Small intestine (tissue), 7 donors: ENCODE data around the gene PLCL1. TPM values are rescaled to one million over a fixed set of nuclear protein-coding genes. Genes with fewer than 3 reads are reported as not detected.

ENCODE experiments used
- DNase-seq, 2 donors: peaks; one replicate each; pipeline versions ENCODE4 v3.0.0 to v3.0.0-alpha.2; 2013
- FAIRE-seq: peaks from 2 replicates; lab custom pipeline; 2012; peaks lifted over from hg19 to GRCh38; lab: Jason Lieb, UNC
- H3K27ac ChIP-seq, 3 donors: one replicate each; pipeline ENCODE4 v1.5.1; 2013; ENCODE audit warnings: low read length in 2 of 3, mild to moderate bottlenecking in 2 of 3, control low read depth in 1 of 3, inconsistent platforms in 1 of 3, low read depth in 1 of 3, moderate library complexity in 1 of 3
- H3K27me3 ChIP-seq, 3 donors: one replicate each; pipeline ENCODE4 v1.6.1; 2013; ENCODE audit warnings: low read length in 3 of 3, inconsistent platforms in 1 of 3; ENCODE audit not compliant: control insufficient read depth in 3 of 3, insufficient read depth in 3 of 3
- H3K36me3 ChIP-seq, 3 donors: one replicate each; pipeline ENCODE4 v1.6.1; 2013; ENCODE audit warnings: low read length in 3 of 3, inconsistent platforms in 1 of 3, low read depth in 1 of 3, mild to moderate bottlenecking in 1 of 3, moderate library complexity in 1 of 3; ENCODE audit not compliant: control insufficient read depth in 3 of 3, insufficient read depth in 2 of 3
- H3K4me1 ChIP-seq, 3 donors: one replicate each; pipeline ENCODE4 v1.6.1; 2013; ENCODE audit warnings: low read length in 2 of 3, inconsistent platforms in 1 of 3, low read depth in 1 of 3, mild to moderate bottlenecking in 1 of 3, moderate library complexity in 1 of 3; ENCODE audit not compliant: control insufficient read depth in 3 of 3, insufficient read depth in 2 of 3
- H3K4me3 ChIP-seq, 3 donors: one replicate each; pipeline ENCODE4 v1.5.1; 2013; ENCODE audit warnings: low read length in 3 of 3, control low read depth in 1 of 3, inconsistent platforms in 1 of 3, low read depth in 1 of 3, mild to moderate bottlenecking in 1 of 3, moderate library complexity in 1 of 3
- H3K9me3 ChIP-seq, 2 donors: one replicate each; pipeline ENCODE4 v1.6.1; 2013; ENCODE audit warnings: low read depth in 1 of 2, low read length in 1 of 2; ENCODE audit not compliant: control insufficient read depth in 2 of 2, insufficient read depth in 1 of 2
- WGBS, 3 donors: extraction: QIAGEN DNeasy Blood & Tissue Kit; methylation state at CpG; one replicate each; pipeline ENCODE4 v1.1.7; 2013; 5-methylcytosine and 5-hydroxymethylcytosine counted together
- polyA plus RNA-seq, 4 donors: library from polyadenylated mRNA; stranded (reverse) in 3 of 4; unstranded in 1 of 4; fragments of 200-250 nt in 3 of 4; fragments of 120-200 nt in 1 of 4; gene quantifications; one replicate each; pipeline versions ENCODE4 v1.2.1 to v1.2.3, GENCODE V29; 2013
- donor health status: healthy with polysubstance abuse.
- donor health status: control.
- donor health status: control.
- donor health status: Bipolar disorder and iron deficiency.
- donor health status: healthy.

Gene PLCL1
- polyA plus RNA-seq, 4 donors: 0.58 to 2.3 (median 0.81) TPM; not detected in 1

- Histone ChIP-seq H3K4me1 (peaks cover 0 to 2% (median 0%) of the 10 kb centered on the region in 3 donors), H3K36me3 (no peaks in the 10 kb centered on the region), H3K4me3 (no peak overlapping the region), H3K9me3 (no peaks in the 10 kb centered on the region), H3K27ac (no peak overlapping the region), H3K27me3 (no peaks in the 10 kb centered on the region)
- FAIRE-seq (no peak), DNase-seq (no peak)
- 85 to 91% (median 88%) methylated on average over 1 of the region's 1 CpG for WGBS, 3 donors
Measured at GRCh38 chr2:197940382-197940781, 136.0 kb downstream of the PLCL1 start.

GRCh38 chr2:197941715-197942114 is 137.3 kb downstream of the PLCL1 start:
- 23 to 72% (median 29%) methylated on average over 1 of the region's 1 CpG for WGBS, 3 donors
- Histone ChIP-seq H3K27ac (no peak overlapping the region), H3K9me3 (no peaks in the 10 kb centered on the region), H3K36me3 (no peaks in the 10 kb centered on the region), H3K4me3 (no peak overlapping the region), H3K4me1 (peaks cover 0 to 2% (median 0%) of the 10 kb centered on the region in 3 donors), H3K27me3 (peaks cover 0 to 1% (median 0%) of the 10 kb centered on the region in 3 donors)
- DNase-seq (no peak), FAIRE-seq (no peak)

GRCh38 chr2:197943731-197944130 is 139.3 kb downstream of the PLCL1 start:
- Histone ChIP-seq H3K27ac (no peak overlapping the region), H3K27me3 (peaks cover 0 to 2% (median 0%) of the 10 kb centered on the region in 3 donors), H3K4me3 (no peak overlapping the region), H3K4me1 (peaks cover 0 to 2% (median 0%) of the 10 kb centered on the region in 3 donors), H3K36me3 (no peaks in the 10 kb centered on the region), H3K9me3 (no peaks in the 10 kb centered on the region)
- FAIRE-seq (no peak), DNase-seq (no peak)
- 96 to 98% (median 97%) methylated on average over 1 of the region's 1 CpG for WGBS, 3 donors

GRCh38 chr2:197944416-197945096 is 140.2 kb downstream of the PLCL1 start:
- Histone ChIP-seq H3K4me3 (no peak overlapping the region), H3K9me3 (no peaks in the 10 kb centered on the region), H3K27ac (no peak overlapping the region), H3K36me3 (no peaks in the 10 kb centered on the region), H3K27me3 (peaks cover 0 to 2% (median 0%) of the 10 kb centered on the region in 3 donors), H3K4me1 (peaks cover 0 to 2% (median 0%) of the 10 kb centered on the region in 3 donors)
- FAIRE-seq (no peak), DNase-seq (no peak)
- WGBS, 3 donors: 20 to 36% (median 26%) methylated on average over 2 of the region's 2 CpGs

GRCh38 chr2:197946562-197946961 is 142.2 kb downstream of the PLCL1 start:
- Histone ChIP-seq H3K27ac (no peak overlapping the region), H3K36me3 (no peaks in the 10 kb centered on the region), H3K27me3 (peaks cover 0 to 2% (median 0%) of the 10 kb centered on the region in 3 donors), H3K4me3 (no peak overlapping the region), H3K9me3 (no peaks in the 10 kb centered on the region), H3K4me1 (peaks cover 0 to 2% (median 0%) of the 10 kb centered on the region in 3 donors)
- WGBS, 3 donors: 22 to 55% (median 33%) methylated on average over 2 of the region's 2 CpGs
- no peak for DNase-seq
- no peak for FAIRE-seq

- no peak overlapping the region for H3K27ac ChIP-seq
- peaks cover 0 to 2% (median 0%) of the 10 kb centered on the region in 3 donors for H3K27me3 ChIP-seq
- DNase-seq (no peak), FAIRE-seq (no peak)
- no peak overlapping the region for H3K4me3 ChIP-seq
- no peaks in the 10 kb centered on the region for H3K9me3 ChIP-seq
- WGBS, 3 donors: 66 to 84% (median 74%) methylated on average over 3 of the region's 3 CpGs
- H3K4me1 ChIP-seq: peaks cover 0 to 2% (median 0%) of the 10 kb centered on the region in 3 donors
- no peaks in the 10 kb centered on the region for H3K36me3 ChIP-seq
Measured at GRCh38 chr2:197947219-197947757, 142.9 kb downstream of the PLCL1 start.

GRCh38 chr2:197949224-197949623 is 144.8 kb downstream of the PLCL1 start:
- no peak for FAIRE-seq
- Histone ChIP-seq H3K9me3 (no peaks in the 10 kb centered on the region), H3K36me3 (no peaks in the 10 kb centered on the region), H3K4me1 (peaks cover 0 to 1% (median 0%) of the 10 kb centered on the region in 3 donors), H3K27me3 (peaks cover 0 to 2% (median 0%) of the 10 kb centered on the region in 3 donors), H3K4me3 (no peak overlapping the region), H3K27ac (no peak overlapping the region)
- DNase-seq: no peak

GRCh38 chr2:197950006-197950405 is 145.6 kb downstream of the PLCL1 start:
- no peaks in the 10 kb centered on the region for H3K9me3 ChIP-seq
- H3K4me1 ChIP-seq: no peaks in the 10 kb centered on the region
- H3K36me3 ChIP-seq: no peaks in the 10 kb centered on the region
- 70 to 82% (median 78%) methylated on average over 3 of the region's 3 CpGs for WGBS, 3 donors
- no peak for FAIRE-seq
- H3K27ac ChIP-seq: no peak overlapping the region
- H3K4me3 ChIP-seq: no peak overlapping the region
- DNase-seq: no peak
- H3K27me3 ChIP-seq: peaks cover 0 to 2% (median 0%) of the 10 kb centered on the region in 3 donors
